GM12878 (cell line): Measurements from ENCODE around the gene SPG21. TPM values are rescaled to one million over a fixed set of nuclear protein-coding genes. Genes with fewer than 3 reads are reported as not detected.

Source experiments
- ATAC-seq: fragments of 200-7000 bp; cut with Tn5 transposase; 3 replicates; pipeline ENCODE4 v1.9.1; 2020; ENCODE audit warnings: mild to moderate bottlenecking, moderate library complexity
- BruUV-seq: library from RNA; stranded (reverse); fragments of 400-500 nt; replicated peaks from 2 replicates; lab custom pipeline; 2021; lab: Mats Ljungman, UMichigan
- CTCF ChIA-PET: fragments of 300-600 bp; sonication (Branson Sonifier 250); formaldehyde crosslinking; extraction: SDS; loops from one replicate; lab custom pipeline; 2021; ENCODE audit warnings: inconsistent platforms; lab: Yijun Ruan, JAX
- POLR2A ChIA-PET: fragments of 350-600 bp; formaldehyde crosslinking; extraction: SDS; loops from one replicate; lab custom pipeline; 2021; ENCODE audit warnings: inconsistent platforms; lab: Charles Lee
- RAD21 ChIA-PET: fragments of 300-600 bp; sonication (Branson Sonifier 250); formaldehyde crosslinking; loops from one replicate; lab custom pipeline; 2023; ENCODE audit warnings: antibody characterized with exemption; ENCODE audit not compliant: unreplicated experiment; lab: Charles Lee
- SMC1A ChIA-PET: fragments of 300-600 bp; sonication (Branson Sonifier 250); formaldehyde crosslinking; loops from one replicate; lab custom pipeline; 2023; ENCODE audit not compliant: unreplicated experiment, uncharacterized antibody; lab: Charles Lee
- DNase-seq: peaks from one replicate; pipeline ENCODE4 v3.0.0-alpha.2; 2011; ENCODE audit warnings: low read depth, low spot score
- FAIRE-seq: peaks from 3 replicates; lab custom pipeline; 2011; peaks lifted over from hg19 to GRCh38; lab: Jason Lieb, UNC
- H2AFZ ChIP-seq: 2 replicates; pipeline ENCODE4 v1.6.0; 2011; ENCODE audit warnings: low read depth, low read length, control low read depth; ENCODE audit not compliant: control insufficient read depth
- H3K27ac ChIP-seq: 2 replicates; pipeline ENCODE4 v1.5.1; 2011; ENCODE audit warnings: control low read depth; ENCODE audit not compliant: control insufficient read depth, insufficient read depth
- H3K27me3 ChIP-seq, 2 experiments: replicated peaks in 1 of 2; 2 replicates each; pipeline versions ENCODE4 v1.6.0 to v1.6.1; 2011; ENCODE audit warnings: low read length in 1 of 2; ENCODE audit not compliant: control insufficient read depth in 2 of 2, insufficient read depth in 2 of 2
- H3K36me3 ChIP-seq, 2 experiments: 2 replicates each; pipeline ENCODE4 v1.5.1; 2011; ENCODE audit warnings: low read length in 1 of 2; ENCODE audit not compliant: control insufficient read depth in 2 of 2, insufficient read depth in 2 of 2
- H3K4me1 ChIP-seq: 2 replicates; pipeline ENCODE4 v1.6.1; 2011; ENCODE audit warnings: mild to moderate bottlenecking, low read length, moderate library complexity, mixed read lengths; ENCODE audit not compliant: control insufficient read depth, insufficient read depth
- H3K4me2 ChIP-seq: 2 replicates; pipeline ENCODE4 v1.6.0; 2011; ENCODE audit warnings: control low read depth; ENCODE audit not compliant: control insufficient read depth, insufficient read depth
- H3K4me3 ChIP-seq: fragments of 200-600 bp; sonication (generic); 2 replicates; pipeline ENCODE4 v1.5.1; 2016
- H3K79me2 ChIP-seq: 2 replicates; pipeline ENCODE4 v1.6.0; 2011; ENCODE audit warnings: low read length; ENCODE audit not compliant: control insufficient read depth, insufficient read depth
- H3K9ac ChIP-seq: 2 replicates; pipeline ENCODE4 v1.8.0; 2011; ENCODE audit warnings: low read length, control low read depth, mixed read lengths; ENCODE audit not compliant: control insufficient read depth, insufficient read depth
- H3K9me3 ChIP-seq: replicated peaks from 3 replicates; pipeline ENCODE4 v1.5.1; 2011; ENCODE audit warnings: mild to moderate bottlenecking, low read length; ENCODE audit not compliant: control insufficient read depth, insufficient read depth
- H4K20me1 ChIP-seq: 2 replicates; pipeline ENCODE4 v1.6.0; 2011; ENCODE audit not compliant: control insufficient read depth, insufficient read depth
- CREM ChIP-seq: IDR thresholded peaks from 2 replicates; pipeline ENCODE4 v1.6.1; 2014; ENCODE audit warnings: antibody characterized with exemption, low read depth
- NFXL1 ChIP-seq: fragments of 450-650 bp; IDR thresholded peaks from 2 replicates; pipeline ENCODE4 v1.6.1; 2017; ENCODE audit warnings: antibody characterized with exemption, mild to moderate bottlenecking, borderline replicate concordance
- WGBS: methylation state at CpG from one replicate; pipeline ENCODE4 v1.1.6; 2016; ENCODE audit warnings: low lambda C conversion rate; ENCODE audit not compliant: insufficient replicate concordance, insufficient coverage; ENCODE audit errors: missing lambda C conversion rate; 5-methylcytosine and 5-hydroxymethylcytosine counted together
- in situ Hi-C: fragments of 300-500 bp; cut with MboI; formaldehyde crosslinking; loops from 9 replicates; pipeline ENCODE4 v1.14.3; 2018; ENCODE audit warnings: mixed read lengths
- intact Hi-C: fragments of 100-400 bp; cut with micrococcal nuclease; formaldehyde crosslinking; loops from one replicate; pipeline ENCODE4 v1.14.2; 2022; ENCODE audit not compliant: unreplicated experiment
- polyA plus RNA-seq, 11 experiments: library from polyadenylated mRNA; depleted of rRNA in 4 of 11; unstranded in 6 of 11; stranded (reverse) in 5 of 11; fragments of >200 nt; fragmentation: Nextera tagmentation in 4 of 11; fragmentation: Illumina TruSeq in 1 of 11; extraction: Ambion mirVana in 4 of 11; extraction: Trizol in 1 of 11; gene quantifications; 1 replicate in 1 of 11; 2 replicates in 10 of 11; pipeline versions ENCODE4 v1.2.1 to v1.2.3, GENCODE V29; 2011 to 2016; ENCODE audit warnings: inconsistent platforms in 2 of 11, missing spikeins in 2 of 11, low read depth in 1 of 11
- total RNA-seq, 4 experiments: library from RNA; depleted of rRNA in 3 of 4; stranded (reverse); fragments of >200 nt in 3 of 4; fragmentation: Illumina TruSeq in 1 of 4; extraction: Trizol in 1 of 4; gene quantifications; 2 replicates each; pipeline versions ENCODE4 v1.2.1 to v1.2.3, GENCODE V29; 2013 to 2021
- TF ChIP-seq, protein P1 (sequence below): fragments of 450-650 bp; IDR thresholded peaks from 2 replicates; pipeline ENCODE4 v1.6.1; 2018; ENCODE audit warnings: mild to moderate bottlenecking, low read depth, moderate library complexity; ENCODE audit not compliant: partially characterized antibody

Gene SPG21
- total and polyA plus RNA-seq, 10 of the 15 experiments (the other 5 are each of a cell fraction or from before 2014, with no cell fraction given) = 25.5 to 116 (median 68.0) TPM

GRCh38 chr15:64928626-64929220 lies 61.0 kb downstream of the SPG21 start:
- TF ChIP-seq CREM (no peak), NFXL1 (no peak)
- TF ChIP-seq, protein P1, sequence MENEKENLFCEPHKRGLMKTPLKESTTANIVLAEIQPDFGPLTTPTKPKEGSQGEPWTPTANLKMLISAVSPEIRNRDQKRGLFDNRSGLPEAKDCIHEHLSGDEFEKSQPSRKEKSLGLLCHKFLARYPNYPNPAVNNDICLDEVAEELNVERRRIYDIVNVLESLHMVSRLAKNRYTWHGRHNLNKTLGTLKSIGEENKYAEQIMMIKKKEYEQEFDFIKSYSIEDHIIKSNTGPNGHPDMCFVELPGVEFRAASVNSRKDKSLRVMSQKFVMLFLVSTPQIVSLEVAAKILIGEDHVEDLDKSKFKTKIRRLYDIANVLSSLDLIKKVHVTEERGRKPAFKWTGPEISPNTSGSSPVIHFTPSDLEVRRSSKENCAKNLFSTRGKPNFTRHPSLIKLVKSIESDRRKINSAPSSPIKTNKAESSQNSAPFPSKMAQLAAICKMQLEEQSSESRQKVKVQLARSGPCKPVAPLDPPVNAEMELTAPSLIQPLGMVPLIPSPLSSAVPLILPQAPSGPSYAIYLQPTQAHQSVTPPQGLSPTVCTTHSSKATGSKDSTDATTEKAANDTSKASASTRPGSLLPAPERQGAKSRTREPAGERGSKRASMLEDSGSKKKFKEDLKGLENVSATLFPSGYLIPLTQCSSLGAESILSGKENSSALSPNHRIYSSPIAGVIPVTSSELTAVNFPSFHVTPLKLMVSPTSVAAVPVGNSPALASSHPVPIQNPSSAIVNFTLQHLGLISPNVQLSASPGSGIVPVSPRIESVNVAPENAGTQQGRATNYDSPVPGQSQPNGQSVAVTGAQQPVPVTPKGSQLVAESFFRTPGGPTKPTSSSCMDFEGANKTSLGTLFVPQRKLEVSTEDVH = no peak
- ChIA-PET RAD21 (interaction anchor here (0.7 to 1.8 kb wide), 3 partner anchors 11 to 1366 kb away, joined by 3 to 7 read pairs (median 3); no protein-coding TSS in a partner anchor), POLR2A (interaction anchor here (0.6 kb wide), 2 partner anchors 25 to 30 kb away, joined by 3 read pairs; no protein-coding TSS in a partner anchor), SMC1A (interaction anchor here (0.6 to 1.6 kb wide), 7 partner anchors 8 to 119 kb away, joined by 3 to 4 read pairs (median 3); no protein-coding TSS in a partner anchor), CTCF (interaction anchor here (0.8 to 1.9 kb wide), 11 partner anchors 13 to 257 kb away, joined by 3 to 10 read pairs (median 3); partner anchors contain the start of gene CLPX)
- Histone ChIP-seq H2AFZ (peak overlapping the region; percentile 8), H3K27ac (peak overlapping the region; percentile 10; the same call in 1 of the 2 replicates), H3K27me3 (no peaks in the 10 kb centered on the region), H3K79me2 (no peaks in the 10 kb centered on the region), H4K20me1 (no peaks in the 10 kb centered on the region), H3K4me3 (no peak overlapping the region), H3K36me3 (no peaks in the 10 kb centered on the region), H3K4me1 (peaks cover 38% of the 10 kb centered on the region), H3K4me2 (peak overlapping the region; percentile 66), H3K9me3 (no peaks in the 10 kb centered on the region), H3K9ac (0 out of 2 replicates have a peak overlapping the region, but pooled peaks have one; percentile 0)
- DNase-seq = no peak
- BruUV-seq = no TSS peak
- peak; percentile 21 for ATAC-seq
- intact Hi-C loops = no loop called here
- no peak for FAIRE-seq
- 43% methylated on average over 10 of the region's 10 CpGs for WGBS
- in situ Hi-C loops = no loop called here
